Activated naive CD8-positive, alpha-beta T cell (primary cell): ENCODE measurements around the gene IGF2.

ENCODE experiments used
- H3K27ac Mint-ChIP-seq: one replicate; pipeline ENCODE4 v1.8.0; 2021; ENCODE audit warnings: mixed read lengths
- H3K27me3 Mint-ChIP-seq: one replicate; pipeline ENCODE4 v1.8.0; 2021; ENCODE audit warnings: mixed read lengths
- H3K36me3 Mint-ChIP-seq: one replicate; pipeline ENCODE4 v1.8.0; 2021; ENCODE audit warnings: mixed read lengths
- H3K4me1 Mint-ChIP-seq: one replicate; pipeline ENCODE4 v1.8.0; 2021; ENCODE audit warnings: low read depth, mixed read lengths
- H3K4me3 Mint-ChIP-seq: one replicate; pipeline ENCODE4 v1.8.0; 2021; ENCODE audit warnings: mild to moderate bottlenecking, mixed read lengths
- H3K9me3 Mint-ChIP-seq: one replicate; pipeline ENCODE4 v1.8.0; 2021; ENCODE audit warnings: low read depth, mixed read lengths

IGF2 gene

DNA sequence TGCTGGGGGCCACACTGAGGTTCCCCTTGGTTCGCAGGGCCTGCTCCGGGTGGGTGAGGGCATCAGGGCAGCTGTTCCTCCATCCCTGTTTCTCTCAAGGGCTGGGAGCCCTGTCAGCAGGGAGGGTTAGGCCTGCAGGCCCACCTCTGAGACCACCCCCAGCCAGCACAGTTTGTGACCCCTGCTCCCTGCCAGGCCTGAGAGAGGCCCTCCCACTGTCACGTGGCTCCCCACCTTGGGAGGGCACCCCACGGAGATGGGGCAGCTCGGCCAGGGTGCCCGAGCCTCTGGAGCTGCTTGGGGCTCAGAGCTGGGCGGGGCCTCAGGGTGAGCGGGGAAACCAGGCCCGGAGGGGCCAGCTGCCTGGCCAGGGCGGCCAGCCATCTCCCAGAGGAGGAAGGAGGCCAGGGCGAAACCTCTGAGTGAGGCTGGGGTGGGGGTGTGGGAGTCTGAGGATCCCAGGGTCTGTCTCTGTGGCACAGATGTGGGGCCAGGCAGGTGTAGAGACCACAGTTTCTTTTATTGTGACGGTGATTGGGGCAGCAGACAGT is 24.3 kb upstream of the IGF2 start:
- H3K36me3 Mint-ChIP-seq = no peaks in the 10 kb centered on the region
- H3K27me3 Mint-ChIP-seq = no peaks in the 10 kb centered on the region
- H3K4me3 Mint-ChIP-seq = no peak overlapping the region
- H3K9me3 Mint-ChIP-seq = no peaks in the 10 kb centered on the region
- no peak overlapping the region for H3K27ac Mint-ChIP-seq
- H3K4me1 Mint-ChIP-seq = no peaks in the 10 kb centered on the region

DNA sequence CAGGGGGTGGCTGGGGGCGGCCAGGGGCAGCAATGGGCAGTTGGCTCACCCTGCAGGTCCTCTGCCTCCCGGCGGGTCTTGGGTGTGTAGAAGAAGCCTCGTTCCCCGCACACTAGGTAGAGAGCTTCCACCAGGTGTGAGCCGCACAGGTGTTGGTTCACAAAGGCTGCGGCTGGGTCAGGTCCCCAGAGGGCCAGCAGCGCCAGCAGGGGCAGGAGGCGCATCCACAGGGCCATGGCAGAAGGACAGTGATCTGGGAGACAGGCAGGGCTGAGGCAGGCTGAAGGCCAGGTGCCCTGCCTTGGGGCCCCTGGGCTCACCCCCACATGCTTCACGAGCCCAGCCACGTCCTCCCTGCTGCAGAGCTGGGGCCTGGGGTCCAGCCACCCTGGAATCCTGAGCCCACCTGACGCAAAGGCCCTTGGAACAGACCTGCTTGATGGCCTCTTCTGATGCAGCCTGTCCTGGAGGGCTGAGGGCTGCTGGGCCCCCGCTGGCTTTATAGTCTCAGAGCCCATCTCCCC is 21.6 kb upstream of the IGF2 start, which contains the start of gene INS:
TSS of gene INS (minus strand) at position 474 of the 524 bp plus-strand sequence. CDS start at position 236, 238 bp downstream.
- Mint-ChIP-seq H3K4me3 (no peak within 1 kb of the TSS), H3K27me3 (no peaks in the 10 kb centered on the region), H3K36me3 (no peaks in the 10 kb centered on the region), H3K9me3 (no peaks in the 10 kb centered on the region), H3K27ac (no peak within 1 kb of the TSS), H3K4me1 (no peaks in the 10 kb centered on the region)

DNA sequence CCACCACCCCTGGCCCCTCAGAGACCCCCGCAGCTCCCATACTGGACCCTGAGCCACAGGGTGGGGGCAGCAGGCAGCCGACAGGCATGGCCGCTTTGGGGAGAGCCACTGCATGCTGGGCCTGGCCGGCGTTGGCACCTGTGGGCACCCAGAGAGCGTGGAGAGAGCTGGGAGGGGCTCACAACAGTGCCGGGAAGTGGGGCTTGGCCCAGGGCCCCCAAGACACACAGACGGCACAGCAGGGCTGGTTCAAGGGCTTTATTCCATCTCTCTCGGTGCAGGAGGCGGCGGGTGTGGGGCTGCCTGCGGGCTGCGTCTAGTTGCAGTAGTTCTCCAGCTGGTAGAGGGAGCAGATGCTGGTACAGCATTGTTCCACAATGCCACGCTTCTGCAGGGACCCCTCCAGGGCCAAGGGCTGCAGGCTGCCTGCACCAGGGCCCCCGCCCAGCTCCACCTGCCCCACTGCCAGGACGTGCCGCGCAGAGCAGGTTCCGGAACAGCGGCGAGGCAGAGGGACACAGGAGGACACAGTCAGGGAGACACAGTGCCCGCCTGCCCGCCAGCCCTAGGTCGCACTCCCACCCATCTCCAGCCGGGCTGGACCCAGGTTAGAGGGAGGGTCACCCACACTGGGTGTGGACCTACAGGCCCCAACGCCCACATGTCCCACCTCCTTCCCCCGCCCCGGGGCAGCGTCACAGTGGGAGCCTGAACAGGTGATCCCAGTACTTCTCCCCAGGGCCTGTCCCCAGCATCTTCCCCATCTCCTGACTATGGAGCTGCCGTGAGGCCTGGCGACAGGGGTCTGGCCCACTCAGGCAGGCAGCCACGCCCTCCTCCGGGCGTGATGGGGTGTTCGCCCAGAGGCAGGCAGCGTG is 20.6 kb upstream of the IGF2 start:
- Mint-ChIP-seq H3K4me1 (no peaks in the 10 kb centered on the region), H3K9me3 (no peaks in the 10 kb centered on the region), H3K4me3 (no peak overlapping the region), H3K27ac (no peak overlapping the region), H3K27me3 (no peaks in the 10 kb centered on the region), H3K36me3 (no peaks in the 10 kb centered on the region)

GRCh38 chr11:2158966-2159365 is 19.8 kb upstream of the IGF2 start:
- Mint-ChIP-seq H3K27me3 (no peaks in the 10 kb centered on the region), H3K4me3 (no peak overlapping the region), H3K27ac (no peak overlapping the region), H3K36me3 (no peaks in the 10 kb centered on the region), H3K4me1 (no peaks in the 10 kb centered on the region), H3K9me3 (no peaks in the 10 kb centered on the region)

GRCh38 chr11:2158296-2158737 is 19.1 kb upstream of the IGF2 start:
- Mint-ChIP-seq H3K4me1 (no peaks in the 10 kb centered on the region), H3K4me3 (no peak overlapping the region), H3K27ac (no peak overlapping the region), H3K27me3 (no peaks in the 10 kb centered on the region), H3K36me3 (no peaks in the 10 kb centered on the region), H3K9me3 (no peaks in the 10 kb centered on the region)

GRCh38 chr11:2157294-2158040 is 18.3 kb upstream of the IGF2 start:
- no peaks in the 10 kb centered on the region for H3K36me3 Mint-ChIP-seq
- H3K4me3 Mint-ChIP-seq = no peak overlapping the region
- H3K27me3 Mint-ChIP-seq = no peaks in the 10 kb centered on the region
- H3K9me3 Mint-ChIP-seq = no peaks in the 10 kb centered on the region
- no peak overlapping the region for H3K27ac Mint-ChIP-seq
- H3K4me1 Mint-ChIP-seq = no peaks in the 10 kb centered on the region

- Mint-ChIP-seq H3K9me3 (no peaks in the 10 kb centered on the region), H3K4me3 (no peak overlapping the region), H3K27me3 (no peaks in the 10 kb centered on the region), H3K4me1 (peaks cover 4% of the 10 kb centered on the region), H3K27ac (no peak overlapping the region), H3K36me3 (no peaks in the 10 kb centered on the region)
Observed at GRCh38 chr11:2156416-2157182, 17.4 kb upstream of the IGF2 start.

GRCh38 chr11:2155511-2155910 is 16.3 kb upstream of the IGF2 start:
- Mint-ChIP-seq H3K4me1 (peaks cover 6% of the 10 kb centered on the region), H3K4me3 (no peak overlapping the region), H3K9me3 (no peaks in the 10 kb centered on the region), H3K36me3 (no peaks in the 10 kb centered on the region), H3K27me3 (peaks cover 2% of the 10 kb centered on the region), H3K27ac (no peak overlapping the region)

DNA sequence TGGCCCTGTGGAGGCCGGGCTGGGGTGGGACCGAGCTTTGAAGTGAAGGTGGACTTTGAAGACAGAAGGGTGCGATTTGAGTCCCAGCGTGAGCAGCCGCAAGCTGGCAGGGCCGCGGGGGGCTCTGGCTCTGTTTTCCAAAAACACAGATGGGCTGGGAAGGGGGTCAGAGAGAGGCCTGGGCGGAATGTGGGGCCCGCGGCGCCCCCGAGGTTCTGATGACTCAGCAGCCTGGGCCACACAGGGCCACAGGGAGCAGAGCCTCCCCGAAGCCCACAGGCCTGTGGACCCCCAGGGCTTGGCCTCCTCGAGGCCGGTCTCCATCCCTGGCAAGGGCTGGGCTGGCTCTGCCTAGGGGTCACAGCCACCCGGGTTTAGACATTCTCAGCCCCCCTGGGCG is 15.7 kb upstream of the IGF2 start:
- no peak overlapping the region for H3K4me3 Mint-ChIP-seq
- peaks cover 6% of the 10 kb centered on the region for H3K4me1 Mint-ChIP-seq
- H3K36me3 Mint-ChIP-seq = no peaks in the 10 kb centered on the region
- peaks cover 7% of the 10 kb centered on the region for H3K27me3 Mint-ChIP-seq
- no peak overlapping the region for H3K27ac Mint-ChIP-seq
- no peaks in the 10 kb centered on the region for H3K9me3 Mint-ChIP-seq

DNA sequence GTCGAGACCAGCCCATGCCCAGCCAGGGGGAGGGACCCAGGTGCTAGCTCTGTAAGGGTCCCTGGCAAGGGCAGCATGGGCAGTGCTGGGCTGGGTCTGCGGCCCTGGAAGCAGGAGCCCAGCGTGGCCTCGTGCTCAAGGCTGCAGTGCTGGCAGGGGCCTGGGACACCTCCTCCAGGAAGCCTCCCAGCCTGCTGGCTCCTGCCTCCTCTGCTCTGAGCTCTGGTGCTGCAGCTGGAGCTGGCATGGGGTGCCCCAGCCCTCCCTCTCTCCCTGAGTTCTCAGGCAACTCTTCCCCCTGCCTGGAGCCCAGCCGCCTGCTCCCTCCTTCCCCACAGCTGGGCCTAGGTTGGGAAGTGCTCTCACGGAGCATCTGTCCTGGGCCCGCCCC is 15.0 kb upstream of the IGF2 start:
- no peaks in the 10 kb centered on the region for H3K9me3 Mint-ChIP-seq
- H3K27me3 Mint-ChIP-seq = peaks cover 8% of the 10 kb centered on the region
- no peak overlapping the region for H3K27ac Mint-ChIP-seq
- no peaks in the 10 kb centered on the region for H3K36me3 Mint-ChIP-seq
- peaks cover 6% of the 10 kb centered on the region for H3K4me1 Mint-ChIP-seq
- no peak overlapping the region for H3K4me3 Mint-ChIP-seq

DNA sequence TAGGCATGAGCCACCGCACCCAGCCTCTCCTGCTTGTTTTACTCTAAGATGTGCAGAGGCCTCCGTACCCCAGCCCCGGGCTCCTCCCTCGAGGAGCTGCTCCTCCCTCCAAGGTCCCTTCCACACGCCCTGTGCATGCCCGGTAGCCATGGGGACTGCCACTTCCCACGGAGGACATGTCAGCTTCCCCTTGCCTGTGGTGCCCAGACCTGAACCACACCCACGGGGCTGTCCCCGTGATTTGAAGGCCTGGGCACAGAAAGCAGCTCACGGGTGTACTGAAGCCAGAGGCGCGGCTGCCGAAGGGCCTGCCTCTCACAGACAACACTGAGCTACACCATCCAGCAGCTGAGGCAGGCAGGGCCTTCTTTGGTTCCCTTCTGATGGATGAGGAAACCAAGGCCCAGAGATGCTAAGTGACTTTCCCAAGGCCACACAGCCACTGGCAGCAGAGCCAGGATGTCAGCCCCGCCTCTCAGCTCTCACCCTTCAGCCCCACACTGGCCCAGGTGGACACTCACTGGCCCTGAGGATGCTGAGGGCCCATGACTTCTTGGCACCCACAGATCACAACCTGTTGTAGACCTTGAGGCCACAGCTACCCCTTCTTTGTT is 14.5 kb upstream of the IGF2 start:
- H3K4me3 Mint-ChIP-seq = no peak overlapping the region
- H3K9me3 Mint-ChIP-seq = no peaks in the 10 kb centered on the region
- no peaks in the 10 kb centered on the region for H3K36me3 Mint-ChIP-seq
- peaks cover 6% of the 10 kb centered on the region for H3K4me1 Mint-ChIP-seq
- no peak overlapping the region for H3K27ac Mint-ChIP-seq
- H3K27me3 Mint-ChIP-seq = peaks cover 10% of the 10 kb centered on the region

DNA sequence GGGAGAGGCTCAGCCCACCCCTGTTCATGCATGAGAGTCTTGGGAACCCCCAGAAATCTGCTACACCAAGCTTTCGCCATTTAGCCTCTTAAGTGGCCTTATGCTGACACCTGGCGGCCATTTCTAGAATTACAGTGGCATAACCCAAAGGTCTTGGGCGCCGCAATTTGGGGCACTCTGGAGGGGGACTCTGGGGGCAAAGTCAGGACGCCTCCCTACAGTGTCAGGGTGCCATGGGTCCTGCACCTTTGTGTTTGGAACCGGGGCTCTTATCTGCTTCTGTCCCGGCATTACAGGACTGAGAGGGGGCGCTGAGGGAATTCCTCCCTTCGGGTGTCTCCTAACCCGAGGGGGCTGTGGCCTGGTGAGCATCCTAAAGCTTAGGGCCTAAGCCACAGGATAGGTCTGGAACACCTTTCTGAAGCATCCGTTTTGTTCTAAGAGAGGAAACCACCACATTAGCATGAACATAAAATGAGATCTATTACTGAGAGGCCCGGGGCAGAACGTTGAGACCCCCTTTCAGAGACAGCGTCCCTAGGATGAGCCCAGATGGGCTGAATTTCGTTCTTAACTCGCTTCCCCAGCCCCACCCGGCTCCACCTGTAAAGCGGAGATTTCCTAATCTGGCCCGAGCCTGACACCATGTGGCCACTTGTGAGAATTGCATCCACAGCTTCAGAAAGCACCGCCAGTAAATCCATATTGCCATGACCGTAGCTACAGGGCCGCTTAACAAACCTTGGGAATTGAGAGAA is 12.5 kb upstream of the IGF2 start:
- Mint-ChIP-seq H3K27ac (no peak overlapping the region), H3K4me3 (peak overlapping the region; percentile 5), H3K4me1 (peaks cover 6% of the 10 kb centered on the region), H3K27me3 (peaks cover 19% of the 10 kb centered on the region), H3K9me3 (no peaks in the 10 kb centered on the region), H3K36me3 (no peaks in the 10 kb centered on the region)

DNA sequence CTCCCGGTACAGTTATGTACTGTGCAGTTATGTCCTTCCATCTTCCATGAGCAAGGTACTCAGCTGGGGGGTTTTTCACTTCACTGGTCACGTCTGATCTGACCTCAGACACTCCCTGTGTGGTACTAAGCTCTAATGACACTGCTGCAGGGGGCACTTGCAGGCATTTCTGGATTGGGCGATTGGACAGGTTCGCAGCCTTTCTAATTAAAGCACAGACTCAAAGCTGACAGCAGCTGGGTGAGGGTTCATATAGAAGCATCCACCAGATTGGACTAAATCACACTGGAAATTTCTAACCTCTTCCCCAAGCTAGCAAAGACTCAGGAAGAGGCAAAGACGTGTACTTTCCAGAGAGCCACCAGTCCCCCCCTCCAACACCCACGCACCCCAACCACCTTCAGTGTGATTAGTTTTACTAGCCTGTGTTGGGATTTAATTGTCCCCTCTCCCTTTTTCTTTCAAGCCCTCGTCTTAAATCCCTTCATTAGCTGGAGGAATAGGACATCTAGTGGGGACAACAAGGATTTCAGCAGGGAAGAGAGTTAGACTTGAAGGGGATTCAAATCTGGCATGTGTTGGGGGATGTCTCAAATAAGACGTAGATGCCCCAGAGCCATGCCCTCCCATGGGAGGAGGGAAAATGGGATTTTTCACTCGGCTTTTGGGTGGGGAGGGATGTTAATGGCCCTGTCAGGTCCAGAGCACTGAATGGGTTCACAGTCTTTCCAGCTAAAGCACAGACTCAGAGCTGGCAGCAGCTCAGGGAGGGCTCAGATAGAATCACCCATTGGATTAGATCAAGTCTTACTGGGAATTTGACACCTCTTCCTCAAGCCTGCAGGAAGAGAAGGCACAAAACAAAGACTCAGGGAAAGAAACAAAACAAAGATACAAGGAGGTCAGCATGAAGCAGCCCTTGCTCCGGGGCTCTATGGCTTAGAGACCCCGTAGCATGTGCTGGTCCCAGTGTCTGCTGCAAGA is 11.0 kb upstream of the IGF2 start:
- peaks cover 6% of the 10 kb centered on the region for H3K4me1 Mint-ChIP-seq
- peaks cover 26% of the 10 kb centered on the region for H3K27me3 Mint-ChIP-seq
- no peak overlapping the region for H3K27ac Mint-ChIP-seq
- H3K4me3 Mint-ChIP-seq = no peak overlapping the region
- no peaks in the 10 kb centered on the region for H3K9me3 Mint-ChIP-seq
- H3K36me3 Mint-ChIP-seq = no peaks in the 10 kb centered on the region
